Cardiac muscle cell (in vitro differentiated cells and primary cell): ENCODE results near the gene LENG1. TPM values are rescaled to one million over a fixed set of nuclear protein-coding genes. Genes with fewer than 3 reads are reported as not detected.
"Not testable (repeated sequence)": the region's sequence is repeated elsewhere in the genome, so short reads cannot be mapped to it uniquely, and the experiment has no call there.

ENCODE experiments used
- DNase-seq, 2 donors: peaks; one replicate each; pipeline versions ENCODE4 v3.0.0 to v3.0.0-alpha.2; 2010 to 2017; ENCODE audit warnings: low read depth in 1 of 2, low spot score in 1 of 2
- H3K27ac ChIP-seq: fragments of 200-600 bp; sonication (generic); 2 replicates; pipeline ENCODE4 v1.5.1; 2016
- H3K27me3 ChIP-seq: fragments of 200-600 bp; sonication (generic); 2 replicates; pipeline ENCODE4 v1.6.0; 2016; ENCODE audit warnings: control low read depth
- H3K36me3 ChIP-seq: fragments of 200-600 bp; sonication (generic); 2 replicates; pipeline ENCODE4 v1.5.1; 2016; ENCODE audit warnings: control low read depth
- H3K4me1 ChIP-seq: fragments of 200-600 bp; sonication (generic); 2 replicates; pipeline ENCODE4 v1.8.1; 2017; ENCODE audit warnings: low read depth, mild to moderate bottlenecking, mixed run types
- H3K4me3 ChIP-seq: fragments of 200-600 bp; sonication (generic); 2 replicates; pipeline ENCODE4 v1.5.1; 2016; ENCODE audit warnings: mild to moderate bottlenecking
- H3K9me3 ChIP-seq: fragments of 200-600 bp; sonication (generic); 2 replicates; pipeline ENCODE4 v1.5.1; 2017; ENCODE audit warnings: low read depth, mild to moderate bottlenecking, control low read depth
- polyA plus RNA-seq: library from polyadenylated mRNA; unstranded; fragments of >200 nt; fragmentation: Nextera tagmentation; extraction: Ambion mirVana; gene quantifications from 2 replicates; pipeline ENCODE4 v1.2.1, GENCODE V29; 2016
- total RNA-seq: library from RNA; depleted of rRNA; stranded (reverse); fragments of >200 nt; gene quantifications from 2 replicates; pipeline ENCODE4 v1.2.3, GENCODE V29; 2016
- TF ChIP-seq, protein P1 (sequence below): IDR thresholded peaks from 2 replicates; pipeline ENCODE4 v1.5.1; 2012; ENCODE audit warnings: low read depth, mild to moderate bottlenecking, low read length

LENG1 gene
- total and polyA plus RNA-seq, 2 experiments from 2014 or later: 10.6 to 10.8 TPM

DNA sequence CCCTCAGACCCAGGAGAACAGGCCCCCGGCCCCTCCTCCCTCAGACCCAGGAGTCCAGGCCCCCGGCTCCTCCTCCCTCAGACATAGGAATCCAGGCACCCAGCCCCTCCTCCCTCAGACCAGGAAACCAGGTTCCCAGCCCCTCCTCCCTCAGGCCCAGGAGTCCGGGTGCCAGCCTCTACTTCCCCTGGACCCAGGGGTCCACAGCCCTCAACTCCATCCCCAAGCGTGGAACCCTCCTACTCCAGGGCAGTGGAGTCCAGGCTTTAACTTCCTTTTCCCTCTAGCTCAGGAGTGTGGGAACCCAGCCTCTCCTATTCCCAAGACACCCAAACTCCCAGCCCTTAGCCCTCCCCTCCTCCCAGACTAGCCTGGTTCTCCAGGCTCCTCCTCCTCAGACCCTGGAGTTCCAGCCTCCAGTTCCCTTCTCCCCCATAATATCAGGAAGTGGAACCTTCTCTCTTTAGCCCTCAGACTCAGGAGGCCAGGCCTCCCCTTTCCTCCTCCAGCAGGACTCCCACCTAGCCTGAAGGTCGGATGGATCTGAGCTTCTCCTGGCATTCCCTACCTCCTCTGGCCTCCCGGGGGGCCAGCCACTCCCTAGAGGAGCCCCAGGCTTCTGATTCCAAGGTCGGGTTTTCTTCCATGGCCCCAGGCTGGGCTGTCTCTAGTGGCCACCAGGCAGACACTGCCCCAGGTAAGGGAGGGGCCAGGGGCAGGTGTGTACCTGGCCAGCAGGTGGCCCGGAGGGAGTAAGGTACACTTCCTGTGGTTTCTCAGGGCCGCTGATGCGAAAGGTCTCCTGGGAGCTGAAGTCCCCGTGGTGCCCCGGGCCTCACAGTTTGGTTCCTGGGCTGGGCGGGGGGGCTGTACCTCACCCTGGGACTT lies 13.2 kb upstream of the LENG1 start, which contains the start of gene TMC4:
TMC4 (minus strand) TSS at position 690 of the 888 bp plus-strand sequence; CDS start at position 647, 43 bp downstream.
- Histone ChIP-seq H3K27ac (no peak within 1 kb of the TSS), H3K4me1 (peaks cover 3% of the 10 kb centered on the region), H3K4me3 (no peak within 1 kb of the TSS), H3K27me3 (no peaks in the 10 kb centered on the region), H3K9me3 (no peaks in the 10 kb centered on the region), H3K36me3 (no peaks in the 10 kb centered on the region)
- TF ChIP-seq, protein P1, sequence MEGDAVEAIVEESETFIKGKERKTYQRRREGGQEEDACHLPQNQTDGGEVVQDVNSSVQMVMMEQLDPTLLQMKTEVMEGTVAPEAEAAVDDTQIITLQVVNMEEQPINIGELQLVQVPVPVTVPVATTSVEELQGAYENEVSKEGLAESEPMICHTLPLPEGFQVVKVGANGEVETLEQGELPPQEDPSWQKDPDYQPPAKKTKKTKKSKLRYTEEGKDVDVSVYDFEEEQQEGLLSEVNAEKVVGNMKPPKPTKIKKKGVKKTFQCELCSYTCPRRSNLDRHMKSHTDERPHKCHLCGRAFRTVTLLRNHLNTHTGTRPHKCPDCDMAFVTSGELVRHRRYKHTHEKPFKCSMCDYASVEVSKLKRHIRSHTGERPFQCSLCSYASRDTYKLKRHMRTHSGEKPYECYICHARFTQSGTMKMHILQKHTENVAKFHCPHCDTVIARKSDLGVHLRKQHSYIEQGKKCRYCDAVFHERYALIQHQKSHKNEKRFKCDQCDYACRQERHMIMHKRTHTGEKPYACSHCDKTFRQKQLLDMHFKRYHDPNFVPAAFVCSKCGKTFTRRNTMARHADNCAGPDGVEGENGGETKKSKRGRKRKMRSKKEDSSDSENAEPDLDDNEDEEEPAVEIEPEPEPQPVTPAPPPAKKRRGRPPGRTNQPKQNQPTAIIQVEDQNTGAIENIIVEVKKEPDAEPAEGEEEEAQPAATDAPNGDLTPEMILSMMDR: no peak
- DNase-seq: peak in 1 of 2 donors; percentile 62

DNA sequence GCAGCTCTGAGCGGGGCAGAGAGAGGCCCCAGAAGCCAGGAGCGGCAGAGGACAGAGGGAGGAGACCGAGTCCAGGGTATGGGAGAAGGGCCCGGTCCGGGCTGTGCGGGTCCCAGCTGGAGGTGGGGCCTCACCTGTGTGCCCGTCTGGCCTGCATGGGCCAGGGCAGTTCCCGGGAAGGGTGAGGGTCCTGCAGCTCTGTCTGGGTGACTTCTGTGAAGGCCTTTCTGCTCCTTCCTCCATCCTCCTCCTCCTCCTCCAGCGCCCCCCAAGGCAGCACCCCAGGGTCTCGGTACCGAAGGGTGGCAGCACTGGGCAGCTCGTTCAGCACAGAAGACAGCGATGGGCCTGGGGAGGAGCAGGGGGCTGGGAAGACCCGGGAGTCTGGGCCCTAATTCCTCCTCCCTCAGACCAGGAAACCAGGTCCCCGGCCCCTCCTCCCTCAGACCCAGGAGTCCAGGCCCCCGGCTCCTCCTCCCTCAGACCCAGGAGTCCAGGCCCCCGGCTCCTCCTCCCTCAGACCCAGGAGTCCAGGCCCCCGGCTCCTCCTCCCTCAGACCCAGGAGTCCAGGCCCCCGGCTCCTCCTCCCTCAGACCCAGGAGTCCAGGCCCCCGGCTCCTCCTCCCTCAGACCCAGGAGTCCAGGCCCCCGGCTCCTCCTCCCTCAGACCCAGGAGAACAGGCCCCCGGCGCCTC lies 12.4 kb upstream of the LENG1 start:
- not testable (repeated sequence) for H3K27me3 ChIP-seq, DNase-seq, H3K27ac ChIP-seq, H3K36me3 ChIP-seq, H3K9me3 ChIP-seq, H3K4me3 ChIP-seq, H3K4me1 ChIP-seq

DNA sequence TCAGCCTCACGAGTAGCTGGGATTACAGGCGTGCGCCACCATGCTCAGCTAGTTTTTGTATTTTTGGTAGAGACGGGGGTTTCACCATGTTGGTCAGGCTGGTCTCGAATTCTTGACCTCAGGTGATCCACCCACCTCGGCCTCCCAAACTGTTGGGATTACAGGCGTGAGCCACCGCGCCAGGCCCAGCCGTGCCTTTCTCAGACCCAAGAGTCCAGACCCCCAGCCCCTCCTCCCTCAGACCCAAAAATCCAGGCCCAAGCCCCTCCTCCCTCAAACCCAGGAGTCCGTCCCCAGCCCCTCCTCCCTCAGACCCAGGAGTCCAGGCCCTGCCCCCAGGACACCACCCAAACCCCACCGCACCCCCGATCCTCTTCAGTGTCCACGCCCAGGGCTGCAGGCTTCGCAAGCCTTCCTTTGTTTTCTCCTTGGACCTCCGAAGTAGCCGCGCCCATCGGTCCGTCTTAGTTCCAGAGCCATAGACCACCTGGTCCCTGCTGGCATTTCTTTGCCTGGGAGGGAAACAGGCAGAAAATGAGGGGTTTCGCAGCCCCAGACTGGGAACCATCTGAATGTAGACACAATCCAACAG lies 9.7 kb upstream of the LENG1 start:
- H3K36me3 ChIP-seq: no peaks in the 10 kb centered on the region

DNA sequence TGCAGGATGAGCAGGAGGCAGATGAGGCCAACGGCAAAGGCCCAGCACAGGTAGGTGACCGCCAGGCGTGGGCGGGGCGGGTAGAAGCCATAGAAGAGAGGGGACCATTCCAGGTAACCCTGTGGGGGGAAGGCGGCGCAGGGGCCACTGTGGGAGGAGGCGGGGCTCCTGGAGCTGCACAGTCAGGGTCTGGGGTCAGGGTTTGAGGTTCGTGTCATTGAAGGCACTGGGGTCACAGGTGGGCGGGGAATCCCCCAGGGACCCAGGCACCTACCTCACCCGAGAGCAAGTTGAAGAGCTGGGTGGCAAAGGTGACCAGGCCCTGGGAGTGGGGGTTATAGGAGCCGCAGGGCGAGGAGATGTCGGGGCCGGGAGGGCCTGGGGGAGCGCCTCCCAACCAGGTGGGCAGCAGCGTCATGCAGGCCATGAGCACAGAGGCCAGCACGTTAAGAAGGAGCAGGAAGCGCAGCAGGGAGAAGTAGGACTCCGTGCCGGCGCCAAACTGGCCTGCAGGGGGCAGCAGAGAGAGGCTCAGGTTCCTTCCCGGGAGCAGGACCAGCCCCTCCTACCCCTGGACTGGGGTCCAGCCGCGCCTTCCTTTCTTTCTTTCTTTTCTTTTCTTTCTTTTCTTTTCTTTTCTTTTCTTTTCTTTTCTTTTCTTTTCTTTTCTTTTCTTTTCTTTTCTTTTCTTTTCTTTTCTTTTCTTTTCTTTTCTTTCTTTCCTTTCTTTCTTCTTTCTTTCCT lies 8.8 kb upstream of the LENG1 start:
- no peak overlapping the region for H3K27ac ChIP-seq
- H3K4me1 ChIP-seq: peaks cover 3% of the 10 kb centered on the region
- H3K9me3 ChIP-seq: no peaks in the 10 kb centered on the region
- TF ChIP-seq, protein P1: peak; percentile 84
- no peak overlapping the region for H3K4me3 ChIP-seq
- no peaks in the 10 kb centered on the region for H3K27me3 ChIP-seq
- peak; percentile 91 to 93 for DNase-seq
- no peaks in the 10 kb centered on the region for H3K36me3 ChIP-seq

More for the DNA sequence above, 9.7 kb upstream of the LENG1 start:
- H3K27me3 ChIP-seq: no peaks in the 10 kb centered on the region
- H3K4me1 ChIP-seq: peaks cover 3% of the 10 kb centered on the region
- H3K4me3 ChIP-seq: no peak overlapping the region
- H3K9me3 ChIP-seq: no peaks in the 10 kb centered on the region
- DNase-seq: no peak
- TF ChIP-seq, protein P1: no peak
- H3K27ac ChIP-seq: no peak overlapping the region

DNA sequence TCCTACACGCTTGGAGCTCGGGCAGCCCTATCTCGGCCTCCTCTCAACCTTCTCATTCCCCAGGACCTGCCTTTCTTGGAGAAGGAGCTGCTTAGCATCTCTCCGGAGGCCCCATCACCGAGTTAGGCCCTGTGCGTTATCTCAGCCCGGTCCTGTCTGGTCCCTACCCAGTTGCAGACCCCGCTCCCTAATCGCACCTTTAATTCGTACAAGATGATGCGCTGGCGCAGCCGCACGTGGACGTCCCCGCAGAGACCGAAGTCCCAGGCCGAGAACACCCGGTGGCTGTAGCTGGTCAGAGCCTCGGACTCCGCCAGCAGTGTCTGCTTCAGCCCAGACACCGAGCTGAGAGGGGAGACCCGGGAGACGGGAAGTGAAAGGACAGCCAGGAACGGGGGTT lies 5.7 kb upstream of the LENG1 start:
- Histone ChIP-seq H3K9me3 (no peaks in the 10 kb centered on the region), H3K36me3 (no peaks in the 10 kb centered on the region), H3K27ac (no peak overlapping the region), H3K27me3 (no peaks in the 10 kb centered on the region), H3K4me3 (no peak overlapping the region), H3K4me1 (peaks cover 5% of the 10 kb centered on the region)
- no peak for DNase-seq
- TF ChIP-seq, protein P1: no peak
